GM11168 (cell line): ENCODE measurements around the gene RPL7L1.

Experiments used
- in situ Hi-C: fragments of 300-500 bp; cut with MboI; formaldehyde crosslinking; loops from one replicate; pipeline ENCODE4 v1.12.0; 2022; ENCODE audit warnings: low sequenced_read_pairs; ENCODE audit not compliant: unreplicated experiment

Gene RPL7L1

GRCh38 chr6:42928986-42929820 is 49.8 kb downstream of the RPL7L1 start, which contains the start of gene CNPY3:
Gene CNPY3 (plus strand): TSS chr6:42929480. CDS start chr6:42929571, 91 bp downstream.
- in situ Hi-C loops, result no loop called here

DNA sequence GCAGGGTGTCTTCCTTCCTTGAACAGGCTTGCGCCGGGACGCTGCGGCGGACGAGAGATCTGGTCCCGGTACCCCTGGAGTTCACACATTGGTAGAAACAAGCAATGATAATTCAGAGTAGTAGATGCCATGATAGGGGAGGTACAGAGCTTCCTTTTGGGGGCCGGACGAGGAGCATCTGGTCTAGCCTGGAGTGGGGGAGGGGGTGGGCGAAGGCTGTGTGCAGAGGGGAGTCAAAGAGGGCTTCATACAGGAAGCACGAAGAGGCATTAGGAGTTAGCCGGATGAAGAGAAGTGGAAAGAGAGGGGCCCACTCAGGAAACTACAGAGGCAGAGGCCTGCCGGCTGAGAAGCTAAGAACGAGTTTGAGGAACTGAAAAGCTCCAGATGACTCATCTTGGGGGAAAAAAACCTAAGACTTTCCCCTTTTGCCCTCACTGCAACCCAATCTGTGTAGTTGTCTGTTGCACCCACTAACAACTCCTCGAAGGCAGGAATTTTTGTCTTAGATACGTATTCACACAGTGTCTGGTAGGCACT is 50.5 kb downstream of the RPL7L1 start:
- in situ Hi-C loops, result loop anchor here (5.0 kb wide), 1 partner anchor 37 kb away; no protein-coding TSS in a partner anchor

- in situ Hi-C loops, result loop anchor here (5.0 kb wide), 1 partner anchor 35 kb away; no protein-coding TSS in a partner anchor
These were observed 53.0 kb downstream of the RPL7L1 start for GRCh38 chr6:42932412-42932811.

DNA sequence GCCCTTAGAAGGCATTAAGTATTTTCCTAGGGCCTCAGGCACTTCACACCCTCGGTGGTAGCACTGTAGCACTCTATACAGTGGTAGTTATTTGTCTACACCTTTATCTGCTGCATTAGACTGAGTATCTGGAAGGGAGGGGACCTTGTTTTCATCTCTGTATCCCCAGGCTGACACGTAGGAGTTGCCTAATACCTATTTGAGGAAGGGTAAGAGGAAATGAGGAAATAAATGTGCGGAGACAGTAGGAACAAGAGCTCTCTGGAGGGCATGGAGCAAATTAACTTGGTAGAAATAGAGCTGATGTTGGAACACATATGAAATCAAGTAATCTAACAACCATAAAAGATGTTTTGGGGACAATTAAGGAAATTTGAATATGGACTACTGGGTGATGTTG is 53.8 kb downstream of the RPL7L1 start:
- in situ Hi-C loops, result loop anchor here (5.0 kb wide), 1 partner anchor 34 kb away; no protein-coding TSS in a partner anchor

- in situ Hi-C loops, result no loop called here
These were observed 55.9 kb downstream of the RPL7L1 start for GRCh38 chr6:42935322-42935721.

DNA sequence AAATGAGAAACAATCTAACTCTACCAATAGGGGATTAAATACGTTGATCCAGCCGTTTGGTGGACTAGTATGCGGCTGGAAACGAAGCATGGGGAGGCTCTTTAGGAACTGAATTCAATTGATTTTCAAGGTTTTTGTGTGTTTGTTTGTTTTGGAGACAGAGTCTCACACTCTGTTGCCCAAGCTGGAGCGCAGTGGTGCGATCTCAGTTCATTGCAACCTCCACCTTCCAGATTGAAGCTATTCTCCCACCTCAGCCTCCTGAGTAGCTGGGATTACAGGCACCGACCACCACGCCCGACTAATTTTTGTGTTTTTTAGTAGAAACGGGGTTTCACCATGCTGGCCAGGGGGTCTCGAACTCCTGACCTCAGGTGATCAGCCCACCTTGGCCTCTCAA is 57.0 kb downstream of the RPL7L1 start:
- in situ Hi-C loops, result no loop called here

- in situ Hi-C loops, result no loop called here
These were observed 58.4 kb downstream of the RPL7L1 start for GRCh38 chr6:42937548-42938427.

DNA sequence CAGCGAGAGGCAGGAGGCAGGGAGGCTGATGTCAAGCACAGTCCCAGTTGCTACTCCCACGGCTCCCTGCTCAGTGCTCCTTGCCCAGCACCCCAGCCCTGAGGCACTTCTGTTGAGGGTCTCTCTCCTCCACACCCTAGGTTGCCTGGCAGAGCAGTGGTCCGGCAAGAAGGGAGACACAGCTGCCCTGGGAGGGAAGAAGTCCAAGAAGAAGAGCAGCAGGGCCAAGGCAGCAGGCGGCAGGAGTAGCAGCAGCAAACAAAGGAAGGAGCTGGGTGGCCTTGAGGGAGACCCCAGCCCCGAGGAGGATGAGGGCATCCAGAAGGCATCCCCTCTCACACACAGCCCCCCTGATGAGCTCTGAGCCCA is 59.0 kb downstream of the RPL7L1 start:
- in situ Hi-C loops, result no loop called here

DNA sequence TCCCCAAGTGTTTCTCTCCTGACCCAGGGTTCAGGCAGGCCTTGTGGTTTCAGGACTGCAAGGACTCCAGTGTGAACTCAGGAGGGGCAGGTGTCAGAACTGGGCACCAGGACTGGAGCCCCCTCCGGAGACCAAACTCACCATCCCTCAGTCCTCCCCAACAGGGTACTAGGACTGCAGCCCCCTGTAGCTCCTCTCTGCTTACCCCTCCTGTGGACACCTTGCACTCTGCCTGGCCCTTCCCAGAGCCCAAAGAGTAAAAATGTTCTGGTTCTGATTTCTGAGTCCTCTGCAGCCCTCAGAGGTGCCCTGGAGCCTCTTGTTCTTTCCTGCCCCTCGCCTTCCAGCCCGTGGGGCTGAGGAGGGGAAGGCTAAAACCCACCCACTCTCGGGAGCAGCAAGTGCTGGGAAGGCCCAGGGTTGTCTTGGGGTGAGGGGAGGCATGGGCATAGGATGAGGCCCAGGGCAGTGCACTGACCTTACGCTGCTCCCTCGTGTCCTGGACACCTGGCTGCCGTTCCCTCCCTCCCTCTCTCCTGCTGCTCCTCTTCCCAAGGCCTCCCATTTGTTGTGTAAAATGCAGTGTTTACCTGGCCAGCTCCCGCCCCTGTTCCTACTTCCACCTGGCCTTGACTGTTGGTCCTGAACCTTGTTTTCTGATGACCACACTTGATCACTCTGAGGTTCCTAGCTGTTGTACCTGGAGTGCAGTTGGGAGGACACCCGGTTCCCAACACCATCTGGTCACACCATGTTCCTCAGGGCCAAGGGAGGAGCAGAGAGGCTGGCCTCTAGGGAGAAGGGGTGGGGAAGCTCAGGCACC is 59.8 kb downstream of the RPL7L1 start:
- in situ Hi-C loops, result no loop called here
